K562 (cell line): ENCODE results near the gene DGKB. TPM values are rescaled to one million over a fixed set of nuclear protein-coding genes. Genes with fewer than 3 reads are reported as not detected.

Experiments used
- ARID3A ChIP-seq: IDR thresholded peaks from 2 replicates; pipeline ENCODE4 v1.6.1; 2012; ENCODE audit warnings: low read depth, low read length, improper control_type of control experiment, borderline replicate concordance
- ARID4B ChIP-seq: sonication (generic); formaldehyde crosslinking; IDR thresholded peaks from 2 replicates; pipeline ENCODE4 v1.8.0; 2022; ENCODE audit warnings: mild to moderate bottlenecking, missing genetic modification reagents
- CXXC5 ChIP-seq: fragments of 250-450 bp; sonication (Bioruptor Pico); IDR thresholded peaks from 2 replicates; pipeline ENCODE4 v1.8.0; 2022; ENCODE audit warnings: inconsistent platforms, mild to moderate bottlenecking, moderate library complexity
- GTF2E2 ChIP-seq: fragments of 200-800 bp; sonication (Bioruptor generic); IDR thresholded peaks from 2 replicates; pipeline ENCODE4 v1.6.1; 2016; ENCODE audit warnings: missing genetic modification characterization, missing compliant biosample characterization
- POLR2B ChIP-seq: fragments of 450-650 bp; IDR thresholded peaks from 2 replicates; pipeline ENCODE4 v1.6.1; 2018; ENCODE audit warnings: low read depth; ENCODE audit not compliant: partially characterized antibody
- polyA plus RNA-seq, 8 experiments: library from polyadenylated mRNA; depleted of rRNA in 4 of 8; stranded (reverse) in 5 of 8; unstranded in 3 of 8; fragments of >200 nt; fragmentation: Nextera tagmentation in 2 of 8; fragmentation: Illumina TruSeq in 1 of 8; extraction: Ambion mirVana in 2 of 8; extraction: Trizol in 1 of 8; gene quantifications; 2 replicates each; pipeline versions ENCODE4 v1.2.1 to v1.2.3, GENCODE V29; 2011 to 2014; ENCODE audit warnings: inconsistent platforms in 1 of 8, missing spikeins in 1 of 8
- total RNA-seq, 7 experiments: library from RNA; depleted of rRNA in 6 of 7; stranded (reverse); fragments of >200 nt in 6 of 7; fragmentation: Illumina TruSeq in 2 of 7; extraction: Trizol in 2 of 7; gene quantifications; 2 replicates each; pipeline versions ENCODE4 v1.2.1 to v1.2.3, GENCODE V29; 2011 to 2021; ENCODE audit warnings: low replicate concordance in 1 of 7
- TF ChIP-seq, protein P1 (sequence below): fragments of 450-650 bp; formaldehyde crosslinking; IDR thresholded peaks from 2 replicates; pipeline ENCODE4 v1.4.0; 2022; ENCODE audit warnings: missing genetic modification characterization
- TF ChIP-seq, protein P2 (sequence below), 2 experiments: fragments of 200-800 bp in 1 of 2; sonication (Bioruptor generic) in 1 of 2; sonication (generic) in 1 of 2; formaldehyde crosslinking in 1 of 2; IDR thresholded peaks in 1 of 2; conservative IDR thresholded peaks in 1 of 2; 2 replicates each; pipeline versions ENCODE4 v1.5.0 to v1.6.1; 2016 to 2020; ENCODE audit warnings: missing compliant biosample characterization in 1 of 2, missing genetic modification characterization in 1 of 2, missing genetic modification reagents in 1 of 2

Gene DGKB
- total and polyA plus RNA-seq, 9 of the 15 experiments (the other 6 are each of a cell fraction or from before 2014, with no cell fraction given) = 0.01 TPM; not detected in 8

DNA sequence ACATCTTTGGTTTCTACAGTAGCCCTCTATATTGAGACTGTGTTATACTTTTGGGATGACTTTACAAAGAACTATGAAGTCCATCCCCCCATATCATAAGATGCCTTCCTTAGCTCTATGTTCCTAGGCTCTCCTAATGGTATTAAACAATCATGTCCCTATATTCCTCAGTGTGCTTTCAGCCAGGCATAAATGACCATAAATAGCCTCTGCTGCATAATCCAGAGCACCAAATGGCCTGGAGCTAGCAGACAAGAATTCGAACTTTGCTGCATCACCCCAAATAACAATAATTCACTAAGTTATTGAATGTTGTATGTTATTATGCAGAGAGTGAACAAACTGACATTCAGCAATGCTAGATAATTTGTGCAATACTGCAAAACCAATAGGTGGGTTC is 405.2 kb downstream of the DGKB start (continued):
- TF ChIP-seq, protein P1, sequence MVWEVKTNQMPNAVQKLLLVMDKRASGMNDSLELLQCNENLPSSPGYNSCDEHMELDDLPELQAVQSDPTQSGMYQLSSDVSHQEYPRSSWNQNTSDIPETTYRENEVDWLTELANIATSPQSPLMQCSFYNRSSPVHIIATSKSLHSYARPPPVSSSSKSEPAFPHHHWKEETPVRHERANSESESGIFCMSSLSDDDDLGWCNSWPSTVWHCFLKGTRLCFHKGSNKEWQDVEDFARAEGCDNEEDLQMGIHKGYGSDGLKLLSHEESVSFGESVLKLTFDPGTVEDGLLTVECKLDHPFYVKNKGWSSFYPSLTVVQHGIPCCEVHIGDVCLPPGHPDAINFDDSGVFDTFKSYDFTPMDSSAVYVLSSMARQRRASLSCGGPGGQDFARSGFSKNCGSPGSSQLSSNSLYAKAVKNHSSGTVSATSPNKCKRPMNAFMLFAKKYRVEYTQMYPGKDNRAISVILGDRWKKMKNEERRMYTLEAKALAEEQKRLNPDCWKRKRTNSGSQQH = no peak
- TF ChIP-seq POLR2B (no peak), CXXC5 (CRISPR knock-in tag) (no peak), ARID3A (no peak), ARID4B (CRISPR knock-in tag) (no peak), GTF2E2 (tag) (no peak)
- TF ChIP-seq, protein P2, sequence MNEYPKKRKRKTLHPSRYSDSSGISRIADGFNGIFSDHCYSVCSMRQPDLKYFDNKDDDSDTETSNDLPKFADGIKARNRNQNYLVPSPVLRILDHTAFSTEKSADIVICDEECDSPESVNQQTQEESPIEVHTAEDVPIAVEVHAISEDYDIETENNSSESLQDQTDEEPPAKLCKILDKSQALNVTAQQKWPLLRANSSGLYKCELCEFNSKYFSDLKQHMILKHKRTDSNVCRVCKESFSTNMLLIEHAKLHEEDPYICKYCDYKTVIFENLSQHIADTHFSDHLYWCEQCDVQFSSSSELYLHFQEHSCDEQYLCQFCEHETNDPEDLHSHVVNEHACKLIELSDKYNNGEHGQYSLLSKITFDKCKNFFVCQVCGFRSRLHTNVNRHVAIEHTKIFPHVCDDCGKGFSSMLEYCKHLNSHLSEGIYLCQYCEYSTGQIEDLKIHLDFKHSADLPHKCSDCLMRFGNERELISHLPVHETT (CRISPR knock-in tag; conservative IDR thresholded peaks at IDR 0.05 in 1 of 2, IDR thresholded peaks at IDR 0.05 in 1 of 2) = no peak
- TF ChIP-seq, all 486 proteins: peak for 0
